SK-N-SH (cell line): ENCODE results near the gene DHPS. TPM values are rescaled to one million over a fixed set of nuclear protein-coding genes. Genes with fewer than 3 reads are reported as not detected.

Source experiments
- CTCF ChIA-PET: fragments of 300-600, 350-600 bp; formaldehyde crosslinking; extraction: SDS; loops from one replicate; lab custom pipeline; 2021; lab: Yijun Ruan, JAX
- POLR2A ChIA-PET: fragments of 350-600 bp; sonication (Branson Sonifier 250); formaldehyde crosslinking; extraction: SDS; loops from one replicate; lab custom pipeline; 2020; ENCODE audit warnings: antibody characterized with exemption, inconsistent platforms; lab: Yijun Ruan, JAX
- DNase-seq: peaks from one replicate; pipeline ENCODE4 v3.0.0; 2012
- H2AFZ ChIP-seq: fragments of 200-600 bp; sonication (generic); 2 replicates; pipeline ENCODE4 v1.8.1; 2016; ENCODE audit warnings: antibody characterized with exemption, mild to moderate bottlenecking, low read depth
- H3F3A ChIP-seq: fragments of 200-600 bp; sonication (generic); replicated peaks from 2 replicates; pipeline ENCODE3; 2016; ENCODE audit warnings: antibody characterized with exemption, mild to moderate bottlenecking; ENCODE audit not compliant: insufficient read depth
- H3K27ac ChIP-seq, 2 experiments: fragments of 200-500 bp in 1 of 2; fragments of 200-600 bp in 1 of 2; sonication (Bioruptor generic) in 1 of 2; sonication (generic), shearing (Covaris generic) in 1 of 2; 2 replicates each; pipeline versions ENCODE4 v1.5.1 to v1.6.1; 2014 to 2016; ENCODE audit warnings: low read depth in 2 of 2, inconsistent platforms in 1 of 2, low read length in 1 of 2, mild to moderate bottlenecking in 1 of 2, mixed read lengths in 1 of 2
- H3K27me3 ChIP-seq: fragments of 200-600 bp; sonication (generic), shearing (Covaris generic); 2 replicates; pipeline ENCODE4 v1.6.1; 2016; ENCODE audit warnings: mixed run types; ENCODE audit not compliant: insufficient read depth
- H3K36me3 ChIP-seq, 2 experiments: fragments of 200-500 bp in 1 of 2; fragments of 200-600 bp in 1 of 2; sonication (Bioruptor generic) in 1 of 2; sonication (generic) in 1 of 2; replicated peaks in 1 of 2; 2 replicates each; pipeline versions ENCODE3 to v1.5.1; 2014 to 2016; ENCODE audit warnings: low read length in 1 of 2, mild to moderate bottlenecking in 1 of 2; ENCODE audit not compliant: insufficient read depth in 2 of 2, control insufficient read depth in 1 of 2
- H3K4me1 ChIP-seq, 2 experiments: fragments of 200-500 bp in 1 of 2; fragments of 200-600 bp in 1 of 2; sonication (Bioruptor generic) in 1 of 2; sonication (generic), shearing (Covaris generic) in 1 of 2; 2 replicates each; pipeline versions ENCODE4 v1.5.1 to v1.6.1; 2014 to 2016; ENCODE audit warnings: low read depth in 1 of 2, low read length in 1 of 2, mixed run types in 1 of 2; ENCODE audit not compliant: insufficient read depth in 2 of 2, control insufficient read depth in 1 of 2
- H3K4me2 ChIP-seq: fragments of 200-600 bp; sonication (generic), shearing (Covaris generic); 2 replicates; pipeline ENCODE4 v1.6.1; 2017; ENCODE audit warnings: mixed run types
- H3K4me3 ChIP-seq, 2 experiments: fragments of 200-500 bp in 1 of 2; fragments of 200-600 bp in 1 of 2; sonication (Bioruptor generic) in 1 of 2; sonication (generic), shearing (Covaris generic) in 1 of 2; 2 replicates each; pipeline versions ENCODE4 v1.5.1 to v1.8.1; 2014 to 2016; ENCODE audit warnings: low read depth in 2 of 2, inconsistent platforms in 1 of 2, low read length in 1 of 2, mild to moderate bottlenecking in 1 of 2, mixed read lengths in 1 of 2, moderate library complexity in 1 of 2
- H3K79me2 ChIP-seq: fragments of 200-600 bp; sonication (generic); 2 replicates; pipeline ENCODE4 v1.8.1; 2017; ENCODE audit warnings: mild to moderate bottlenecking; ENCODE audit not compliant: insufficient read depth
- H3K9ac ChIP-seq: fragments of 200-600 bp; sonication (generic); 2 replicates; pipeline ENCODE4 v1.6.1; 2017; ENCODE audit warnings: mixed run types
- H3K9me2 ChIP-seq: fragments of 200-600 bp; sonication (generic); 2 replicates; pipeline ENCODE4 v1.6.1; 2017; ENCODE audit warnings: mixed run types
- H3K9me3 ChIP-seq: fragments of 200-600 bp; sonication (generic); 2 replicates; pipeline ENCODE4 v1.6.1; 2017; ENCODE audit warnings: mixed run types, mild to moderate bottlenecking, moderate library complexity
- H4K20me1 ChIP-seq: fragments of 200-600 bp; sonication (generic); 2 replicates; pipeline ENCODE4 v1.6.1; 2017; ENCODE audit warnings: mild to moderate bottlenecking, mixed run types; ENCODE audit not compliant: insufficient read depth
- CTCF ChIP-seq: fragments of 200-600 bp; sonication (generic); IDR thresholded peaks from 2 replicates; pipeline ENCODE4 v1.6.1; 2017; ENCODE audit warnings: antibody characterized with exemption, mild to moderate bottlenecking, moderate library complexity
- EP300 ChIP-seq, 2 experiments: IDR thresholded peaks; 2 replicates each; pipeline versions ENCODE4 v1.4.0 to v1.6.1; 2012; ENCODE audit warnings: borderline replicate concordance in 1 of 2, low read depth in 1 of 2, low read length in 1 of 2
- EZH2phosphoT487 ChIP-seq: fragments of 200-600 bp; sonication (generic); IDR thresholded peaks from 2 replicates; pipeline ENCODE4 v1.6.1; 2017; ENCODE audit warnings: low read depth, mixed run types, mild to moderate bottlenecking, antibody characterized with exemption, moderate library complexity, borderline replicate concordance
- FOXJ3 ChIP-seq: sonication (generic); formaldehyde crosslinking; IDR thresholded peaks from 2 replicates; pipeline ENCODE4 v1.5.1; 2020; ENCODE audit warnings: mild to moderate bottlenecking, missing genetic modification reagents
- JUND ChIP-seq: IDR thresholded peaks from 2 replicates; pipeline ENCODE4 v1.4.0; 2012
- MXI1 ChIP-seq: IDR thresholded peaks from 2 replicates; pipeline ENCODE4 v1.6.1; 2012; ENCODE audit warnings: mild to moderate bottlenecking, low read depth, low read length, improper control_type of control experiment
- NRF1 ChIP-seq: IDR thresholded peaks from 2 replicates; pipeline ENCODE4 v1.6.1; 2012; ENCODE audit warnings: low read depth, mild to moderate bottlenecking, low read length
- POLR2AphosphoS5 ChIP-seq: IDR thresholded peaks from 2 replicates; pipeline ENCODE4 v1.6.1; 2012; ENCODE audit warnings: low read depth, low read length
- REST ChIP-seq: IDR thresholded peaks from 2 replicates; pipeline ENCODE4 v1.6.1; 2012; ENCODE audit warnings: mild to moderate bottlenecking, low read depth, low read length, moderate library complexity
- SIN3A ChIP-seq: IDR thresholded peaks from 2 replicates; pipeline ENCODE4 v1.6.1; 2012; ENCODE audit warnings: low read depth, mild to moderate bottlenecking, low read length, moderate library complexity, borderline replicate concordance
- TAF1 ChIP-seq: IDR thresholded peaks from 2 replicates; pipeline ENCODE4 v1.6.1; 2012; ENCODE audit warnings: low read depth, mild to moderate bottlenecking, low read length, moderate library complexity, borderline replicate concordance
- TCF12 ChIP-seq: IDR thresholded peaks from 2 replicates; pipeline ENCODE4 v1.4.0; 2012
- TEAD4 ChIP-seq: IDR thresholded peaks from 2 replicates; pipeline ENCODE4 v1.4.0; 2012; ENCODE audit warnings: mild to moderate bottlenecking, borderline replicate concordance; ENCODE audit not compliant: insufficient read depth
- YY1 ChIP-seq: IDR thresholded peaks from 2 replicates; pipeline ENCODE4 v1.4.0; 2012; ENCODE audit warnings: low read depth, mild to moderate bottlenecking
- WGBS: methylation state at CpG from one replicate; pipeline ENCODE4 v1.1.6; 2017; ENCODE audit warnings: low lambda C conversion rate; 5-methylcytosine and 5-hydroxymethylcytosine counted together
- polyA plus RNA-seq, 3 experiments: library from polyadenylated mRNA; depleted of rRNA; stranded (reverse); fragments of >200 nt; gene quantifications; 2 replicates each; pipeline ENCODE4 v1.2.3, GENCODE V29; 2012

Gene DHPS
- polyA plus RNA-seq, 1 of the 3 experiments (the other 2 are of a cell fraction) = 179 TPM

DNA sequence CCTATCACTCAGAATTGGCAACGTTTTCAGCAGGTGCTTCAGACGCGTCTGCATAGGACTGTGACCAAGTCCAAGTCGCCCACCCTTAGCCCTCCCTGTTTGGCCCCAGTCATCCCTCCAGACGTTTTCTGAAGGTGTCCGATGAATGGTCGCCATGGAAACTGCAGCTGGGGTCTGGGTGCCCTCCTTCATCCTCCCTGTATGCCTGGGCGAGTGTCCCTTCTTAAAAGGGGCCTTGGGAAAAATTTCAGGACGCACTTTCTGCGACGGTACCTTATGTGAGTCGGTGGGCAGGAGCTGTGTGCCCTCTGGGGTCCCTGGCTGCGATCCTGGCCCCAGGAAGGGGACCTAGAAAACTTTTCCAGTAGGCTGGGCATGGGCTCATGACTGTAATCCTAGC, 40.2 kb downstream of the DHPS start:
- no peaks in the 10 kb centered on the region for H3K36me3 ChIP-seq
- WGBS = 53% methylated on average over 13 of the region's 13 CpGs
- H3K4me2 ChIP-seq = no peak overlapping the region
- no peak overlapping the region for H3K4me3 ChIP-seq
- no peaks in the 10 kb centered on the region for H3K9me2 ChIP-seq
- H3F3A ChIP-seq = no peaks in the 10 kb centered on the region
- DNase-seq = no peak
- peaks cover 0 to 5% of the 10 kb centered on the region in 2 experiments; a peak in 1 of 4 replicates for H3K4me1 ChIP-seq
- no peak overlapping the region for H2AFZ ChIP-seq
- no peaks in the 10 kb centered on the region for H3K27me3 ChIP-seq
- H3K9ac ChIP-seq = no peak overlapping the region
- ChIA-PET POLR2A (no interaction called here), CTCF (interaction anchor here (1.9 kb wide), 1 partner anchor 31 kb away, joined by 8 read pairs; no protein-coding TSS in a partner anchor)
- H3K79me2 ChIP-seq = no peaks in the 10 kb centered on the region
- no peak overlapping the region for H3K27ac ChIP-seq
- no peak for TF ChIP-seq MXI1
- no peak for TF ChIP-seq YY1
- TF ChIP-seq TEAD4 = no peak
- no peak for TF ChIP-seq EZH2phosphoT487
- no peak for TF ChIP-seq POLR2AphosphoS5
- TF ChIP-seq SIN3A = no peak
- TF ChIP-seq NRF1 = no peak
- no peak for TF ChIP-seq FOXJ3 (CRISPR knock-in tag)
- TF ChIP-seq TAF1 = no peak
- TF ChIP-seq JUND = no peak
- no peak for TF ChIP-seq REST
- TF ChIP-seq CTCF = no peak
- TF ChIP-seq TCF12 = no peak
- no peak for TF ChIP-seq EP300 (IDR thresholded peaks at IDR 0.05; ENCODE audit: borderline replicate concordance in 1 of 2, low read depth in 1 of 2, low read length in 1 of 2)
- H3K9me3 ChIP-seq = no peaks in the 10 kb centered on the region
- no peaks in the 10 kb centered on the region for H4K20me1 ChIP-seq
